K562 (cell line): ENCODE results near the gene GAK. TPM values are rescaled to one million over a fixed set of nuclear protein-coding genes. Genes with fewer than 3 reads are reported as not detected.
A peak's percentile ranks its signal among the peaks of the same experiment; 100 is the strongest.
"Not testable (repeated sequence)": the region's sequence is repeated elsewhere in the genome, so short reads cannot be mapped to it uniquely, and the experiment has no call there.

Source experiments
- ATAC-seq: fragments of 200-7000 bp; cut with Tn5 transposase; 3 replicates; pipeline ENCODE4 v1.9.1; 2020; ENCODE audit warnings: moderate library complexity
- BruUV-seq: library from RNA; stranded (reverse); fragments of 400-500 nt; replicated peaks from 2 replicates; lab custom pipeline; 2021; lab: Mats Ljungman, UMichigan
- CTCF ChIA-PET: fragments of 300-600 bp; formaldehyde crosslinking; extraction: SDS; loops from one replicate; lab custom pipeline; 2021; ENCODE audit warnings: low intra/inter-chr PET ratio; lab: Yijun Ruan, JAX
- POLR2A ChIA-PET: fragments of 300-600, 350-650 bp; sonication (Branson Sonifier 250); formaldehyde crosslinking; extraction: SDS; loops from one replicate; lab custom pipeline; 2021; ENCODE audit warnings: antibody characterized with exemption, inconsistent platforms; lab: Yijun Ruan, JAX
- DNase-seq, 4 experiments: peaks; one replicate each; pipeline versions ENCODE4 v3.0.0 to v3.0.0-alpha.2; 2011 to 2018; ENCODE audit warnings: low spot score in 3 of 4, mixed read lengths in 3 of 4; ENCODE audit errors: extremely low read depth in 1 of 4
- FAIRE-seq: peaks from 2 replicates; lab custom pipeline; 2011; peaks lifted over from hg19 to GRCh38; lab: Jason Lieb, UNC
- H2AFZ ChIP-seq: 2 replicates; pipeline ENCODE4 v1.6.0; 2011; ENCODE audit warnings: low read depth, low read length, control low read depth, inconsistent platforms
- H3K27ac ChIP-seq: fragments of 200-600 bp; 3 replicates; pipeline ENCODE4 v1.8.0; 2011; ENCODE audit warnings: low read depth, mild to moderate bottlenecking, control low read depth, inconsistent platforms, low read length, moderate library complexity, mixed read lengths; ENCODE audit errors: extremely low read depth
- H3K27me3 ChIP-seq, 2 experiments: fragments of 300-600 bp in 1 of 2; 2 replicates in 1 of 2; 3 replicates in 1 of 2; pipeline versions ENCODE4 v1.6.0 to v1.8.0; 2011; ENCODE audit warnings: inconsistent platforms in 2 of 2, low read length in 2 of 2, mild to moderate bottlenecking in 1 of 2, mixed read lengths in 1 of 2, moderate library complexity in 1 of 2; ENCODE audit not compliant: control insufficient read depth in 2 of 2, insufficient read depth in 2 of 2
- H3K36me3 ChIP-seq: fragments of 300-600 bp; 3 replicates; pipeline ENCODE4 v1.8.0; 2011; ENCODE audit warnings: mild to moderate bottlenecking, low read length, inconsistent platforms; ENCODE audit not compliant: control insufficient read depth, insufficient read depth
- H3K4me1 ChIP-seq, 2 experiments: fragments of 200-600 bp in 1 of 2; replicated peaks in 1 of 2; 2 replicates in 1 of 2; 3 replicates in 1 of 2; pipeline versions ENCODE4 v1.5.1 to v1.8.0; 2011; ENCODE audit warnings: inconsistent platforms in 2 of 2, low read length in 2 of 2, mild to moderate bottlenecking in 1 of 2, mixed read lengths in 1 of 2, moderate library complexity in 1 of 2; ENCODE audit not compliant: control insufficient read depth in 2 of 2, insufficient read depth in 2 of 2
- H3K4me2 ChIP-seq: 2 replicates; pipeline ENCODE4 v1.6.1; 2011; ENCODE audit warnings: low read length, control low read depth, inconsistent platforms, mixed read lengths; ENCODE audit not compliant: insufficient read depth
- H3K4me3 ChIP-seq: fragments of 200-600 bp; sonication (generic), shearing (Covaris generic); 2 replicates; pipeline ENCODE4 v1.5.1; 2016; ENCODE audit warnings: control low read depth, inconsistent platforms
- H3K79me2 ChIP-seq: fragments of 200-600 bp; 3 replicates; pipeline ENCODE4 v1.8.0; 2011; ENCODE audit warnings: low read length, inconsistent platforms; ENCODE audit not compliant: control insufficient read depth, insufficient read depth
- H3K9ac ChIP-seq, 2 experiments: 2 replicates each; pipeline versions ENCODE4 v1.6.0 to v1.6.1; 2011; ENCODE audit warnings: low read depth in 2 of 2, low read length in 2 of 2, control low read depth in 1 of 2, inconsistent platforms in 1 of 2, mild to moderate bottlenecking in 1 of 2, mixed read lengths in 1 of 2; ENCODE audit not compliant: insufficient read depth in 1 of 2
- H3K9me1 ChIP-seq: one replicate; pipeline ENCODE4 v1.6.0; 2011; ENCODE audit warnings: inconsistent platforms, mild to moderate bottlenecking, low read length, moderate library complexity; ENCODE audit not compliant: control insufficient read depth, insufficient read depth
- H3K9me3 ChIP-seq: replicated peaks from 2 replicates; pipeline ENCODE4 v1.5.1; 2011; ENCODE audit warnings: low read depth, low read length, inconsistent platforms; ENCODE audit not compliant: control insufficient read depth, insufficient read depth
- H4K20me1 ChIP-seq: replicated peaks from 2 replicates; pipeline ENCODE4 v1.6.1; 2011; ENCODE audit warnings: low read length, inconsistent platforms, mixed read lengths; ENCODE audit not compliant: control insufficient read depth, insufficient read depth
- BACH1 ChIP-seq: fragments of 200-800 bp; sonication (Bioruptor generic); IDR thresholded peaks from 2 replicates; pipeline ENCODE4 v1.6.1; 2016; ENCODE audit warnings: missing genetic modification characterization, missing compliant biosample characterization
- C11orf30 ChIP-seq: fragments of 450-650 bp; IDR thresholded peaks from 2 replicates; pipeline ENCODE4 v1.6.1; 2016; ENCODE audit warnings: low read depth, mild to moderate bottlenecking
- FOXP1 ChIP-seq: sonication (generic); formaldehyde crosslinking; IDR thresholded peaks from 2 replicates; pipeline ENCODE4 v1.8.0; 2022; ENCODE audit warnings: mild to moderate bottlenecking, missing genetic modification reagents
- MLLT1 ChIP-seq, 2 experiments: fragments of 450-650 bp; IDR thresholded peaks; 2 replicates each; pipeline ENCODE4 v1.6.1; 2016
- NRF1 ChIP-seq, 2 experiments: fragments of 450-650 bp; IDR thresholded peaks in 1 of 2; conservative IDR thresholded peaks in 1 of 2; 2 replicates each; pipeline ENCODE4 v1.6.1; 2014; ENCODE audit warnings: mild to moderate bottlenecking in 2 of 2
- RBFOX2 ChIP-seq: fragments of 200-400 bp; formaldehyde crosslinking; IDR thresholded peaks from 2 replicates; pipeline ENCODE4 v1.6.1; 2017; ENCODE audit warnings: low read depth, mild to moderate bottlenecking, low read length, moderate library complexity
- TARDBP ChIP-seq: fragments of 450-650 bp; IDR thresholded peaks from 2 replicates; pipeline ENCODE4 v1.6.1; 2016
- ZNF24 ChIP-seq: fragments of 450-650 bp; IDR thresholded peaks from 2 replicates; pipeline ENCODE4 v1.6.1; 2016
- WGBS: fragments of 100-300 bp; shearing (Covaris generic); methylation state at CpG from one replicate; pipeline ENCODE4 v1.1.6; 2016; ENCODE audit warnings: low coverage, mixed read lengths; ENCODE audit not compliant: insufficient coverage; ENCODE audit errors: missing lambda C conversion rate; 5-methylcytosine and 5-hydroxymethylcytosine counted together
- in situ Hi-C: fragments of 300-500 bp; cut with MboI; formaldehyde crosslinking; loops from 4 replicates; pipeline ENCODE4 v1.15.0; 2018; ENCODE audit warnings: inconsistent platforms, mixed read lengths
- intact Hi-C: fragments of 100-400 bp; cut with micrococcal nuclease; formaldehyde crosslinking; loops from 2 replicates; pipeline ENCODE4 v1.14.2; 2022
- polyA plus RNA-seq, 8 experiments: library from polyadenylated mRNA; depleted of rRNA in 4 of 8; stranded (reverse) in 5 of 8; unstranded in 3 of 8; fragments of >200 nt; fragmentation: Nextera tagmentation in 2 of 8; fragmentation: Illumina TruSeq in 1 of 8; extraction: Ambion mirVana in 2 of 8; extraction: Trizol in 1 of 8; gene quantifications; 2 replicates each; pipeline versions ENCODE4 v1.2.1 to v1.2.3, GENCODE V29; 2011 to 2014; ENCODE audit warnings: inconsistent platforms in 1 of 8, missing spikeins in 1 of 8
- total RNA-seq, 7 experiments: library from RNA; depleted of rRNA in 6 of 7; stranded (reverse); fragments of >200 nt in 6 of 7; fragmentation: Illumina TruSeq in 2 of 7; extraction: Trizol in 2 of 7; gene quantifications; 2 replicates each; pipeline versions ENCODE4 v1.2.1 to v1.2.3, GENCODE V29; 2011 to 2021; ENCODE audit warnings: low replicate concordance in 1 of 7

GAK gene
- total and polyA plus RNA-seq, 9 of the 15 experiments (the other 6 are each of a cell fraction or from before 2014, with no cell fraction given): 1.3 to 102 (median 16.2) TPM

GRCh38 chr4:978957-979701 is 47.0 kb upstream of the GAK start (continued):
- TF ChIP-seq MLLT1 (IDR thresholded peaks at IDR 0.05) (peak in 1 of 2 experiments; percentile 43; a peak in 1 of 4 replicates), C11orf30 (peak; percentile 64; the same call in 1 of the 2 replicates), RBFOX2 (peak; percentile 54; the same call in 1 of the 2 replicates), FOXP1 (CRISPR knock-in tag) (no peak), ZNF24 (no peak), BACH1 (no peak; the same call in 1 of the 2 replicates), NRF1 (conservative IDR thresholded peaks at IDR 0.05 in 1 of 2, IDR thresholded peaks at IDR 0.05 in 1 of 2) (peak in 1 of 2 experiments; percentile 50; a peak in 3 of 4 replicates), TARDBP (no peak)

DNA sequence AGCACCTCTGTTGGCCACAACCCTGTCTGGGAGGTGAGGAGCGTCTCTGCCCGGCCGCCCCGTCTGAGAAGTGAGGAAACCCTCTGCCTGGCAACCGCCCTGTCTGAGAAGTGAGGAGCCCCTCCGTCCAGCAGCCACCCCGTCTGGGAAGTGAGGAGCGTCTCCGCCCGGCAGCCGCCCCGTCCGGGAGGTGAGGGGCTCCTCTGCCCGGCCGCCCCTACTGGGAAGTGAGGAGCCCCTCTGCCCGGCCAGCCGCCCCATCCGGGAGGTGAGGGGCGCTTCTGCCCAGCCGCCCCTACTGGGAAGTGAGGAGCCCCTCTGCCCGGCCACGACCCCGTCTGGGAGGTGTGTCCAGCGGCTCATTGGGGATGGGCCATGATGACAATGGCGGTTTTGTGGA is 43.9 kb upstream of the GAK start:
- ATAC-seq, H4K20me1 ChIP-seq, H3K36me3 ChIP-seq, intact Hi-C loops, H3K9me3 ChIP-seq, FAIRE-seq, BruUV-seq, H3K27ac ChIP-seq, H3K9ac ChIP-seq, H3K4me3 ChIP-seq, H2AFZ ChIP-seq, POLR2A ChIA-PET, in situ Hi-C loops, H3K4me2 ChIP-seq, DNase-seq, H3K9me1 ChIP-seq, CTCF ChIA-PET, H3K27me3 ChIP-seq: not testable (repeated sequence)
- WGBS: no CpG with 5 or more reads among the region's 25 CpGs
- H3K4me1 ChIP-seq: peaks cover 18 to 60% of the 10 kb centered on the region in 2 experiments
- peaks cover 13% of the 10 kb centered on the region; the same call in 2 of the 3 replicates for H3K79me2 ChIP-seq
